ENCODE results near the gene GBP6. TPM values are rescaled to one million over a fixed set of nuclear protein-coding genes. Genes with fewer than 3 reads are reported as not detected.
"Not testable (repeated sequence)": the region's sequence is repeated elsewhere in the genome, so short reads cannot be mapped to it uniquely, and the experiment has no call there.

The GBP6 gene
- total and polyA plus RNA-seq, 4 donors, result 0.05 to 0.08 TPM; not detected in 2

GRCh38 chr1:89339039-89339438 is 24.8 kb upstream of the GBP6 start (continued):
- TF ChIP-seq JUND (IDR thresholded peaks at IDR 0.05), result no peak

GRCh38 chr1:89345479-89345878 is 18.4 kb upstream of the GBP6 start:
- H3K4me1 ChIP-seq (ENCODE audit: control insufficient read depth in 4 of 4, insufficient read depth in 4 of 4, low read length in 3 of 4); H3K9ac ChIP-seq (ENCODE audit: low read depth in 1 of 2, low read length in 2 of 2); DNase-seq (ENCODE audit: low spot score); H3K27me3 ChIP-seq (ENCODE audit: control insufficient read depth in 4 of 4, insufficient read depth in 4 of 4, low read length in 3 of 4); H3K4me3 ChIP-seq (ENCODE audit: low read depth in 1 of 3, low read length in 3 of 3); H3K9me3 ChIP-seq (ENCODE audit: control insufficient read depth in 4 of 4, low read length in 3 of 4); H3K27ac ChIP-seq (ENCODE audit: low read depth in 1 of 2, low read length in 2 of 2); H3K36me3 ChIP-seq (ENCODE audit: control insufficient read depth in 4 of 4, insufficient read depth in 3 of 4, low read depth in 1 of 4, low read length in 3 of 4): not testable (repeated sequence)

- DNase-seq (ENCODE audit: low spot score), result no peak
- Histone ChIP-seq H3K9ac (ENCODE audit: low read depth in 1 of 2, low read length in 2 of 2) (no peak overlapping the region), H3K36me3 (ENCODE audit: control insufficient read depth in 4 of 4, insufficient read depth in 3 of 4, low read depth in 1 of 4, low read length in 3 of 4) (no peaks in the 10 kb centered on the region), H3K4me3 (ENCODE audit: low read depth in 1 of 3, low read length in 3 of 3) (no peak overlapping the region), H3K9me3 (ENCODE audit: control insufficient read depth in 4 of 4, low read length in 3 of 4) (no peaks in the 10 kb centered on the region), H3K27ac (ENCODE audit: low read depth in 1 of 2, low read length in 2 of 2) (no peak overlapping the region), H3K27me3 (ENCODE audit: control insufficient read depth in 4 of 4, insufficient read depth in 4 of 4, low read length in 3 of 4) (no peaks in the 10 kb centered on the region), H3K4me1 (ENCODE audit: control insufficient read depth in 4 of 4, insufficient read depth in 4 of 4, low read length in 3 of 4) (no peaks in the 10 kb centered on the region)
- WGBS, result 75% methylated on average over 2 of the region's 2 CpGs
- no peak for TF ChIP-seq SP1 (IDR thresholded peaks at IDR 0.05)
Observed at GRCh38 chr1:89347296-89347695, 16.6 kb upstream of the GBP6 start.

DNA sequence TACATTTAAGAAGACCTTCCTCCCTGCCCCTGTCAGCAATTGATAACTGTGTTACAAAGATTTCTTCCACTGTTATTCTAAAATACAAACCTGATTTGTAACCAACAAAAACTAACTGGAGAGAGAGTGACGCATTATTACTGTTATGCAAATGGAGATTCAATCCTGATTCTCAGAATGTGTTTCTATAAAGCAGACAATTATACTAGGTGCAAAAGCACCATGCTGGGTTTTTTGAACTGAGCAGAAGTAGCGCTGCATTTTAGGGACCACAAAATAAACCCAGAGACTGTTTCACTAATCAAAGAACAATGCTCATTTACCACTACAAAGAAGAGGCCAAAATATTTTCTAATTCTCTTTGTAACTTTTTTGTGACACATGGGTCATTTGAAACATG is 13.6 kb upstream of the GBP6 start:
- no peak overlapping the region for H3K9ac ChIP-seq (ENCODE audit: low read depth in 1 of 2, low read length in 2 of 2)
- H3K36me3 ChIP-seq (ENCODE audit: control insufficient read depth in 4 of 4, insufficient read depth in 3 of 4, low read depth in 1 of 4, low read length in 3 of 4), result no peaks in the 10 kb centered on the region
- DNase-seq (ENCODE audit: low spot score), result no peak
- no peak overlapping the region for H3K4me3 ChIP-seq (ENCODE audit: low read depth in 1 of 3, low read length in 3 of 3)
- TF ChIP-seq, protein P1, sequence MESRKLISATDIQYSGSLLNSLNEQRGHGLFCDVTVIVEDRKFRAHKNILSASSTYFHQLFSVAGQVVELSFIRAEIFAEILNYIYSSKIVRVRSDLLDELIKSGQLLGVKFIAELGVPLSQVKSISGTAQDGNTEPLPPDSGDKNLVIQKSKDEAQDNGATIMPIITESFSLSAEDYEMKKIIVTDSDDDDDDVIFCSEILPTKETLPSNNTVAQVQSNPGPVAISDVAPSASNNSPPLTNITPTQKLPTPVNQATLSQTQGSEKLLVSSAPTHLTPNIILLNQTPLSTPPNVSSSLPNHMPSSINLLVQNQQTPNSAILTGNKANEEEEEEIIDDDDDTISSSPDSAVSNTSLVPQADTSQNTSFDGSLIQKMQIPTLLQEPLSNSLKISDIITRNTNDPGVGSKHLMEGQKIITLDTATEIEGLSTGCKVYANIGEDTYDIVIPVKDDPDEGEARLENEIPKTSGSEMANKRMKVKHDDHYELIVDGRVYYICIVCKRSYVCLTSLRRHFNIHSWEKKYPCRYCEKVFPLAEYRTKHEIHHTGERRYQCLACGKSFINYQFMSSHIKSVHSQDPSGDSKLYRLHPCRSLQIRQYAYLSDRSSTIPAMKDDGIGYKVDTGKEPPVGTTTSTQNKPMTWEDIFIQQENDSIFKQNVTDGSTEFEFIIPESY (IDR thresholded peaks at IDR 0.05), result no peak
- TF ChIP-seq HNF4G (IDR thresholded peaks at IDR 0.05) (no peak), CTCF (IDR thresholded peaks at IDR 0.05; ENCODE audit: low read depth, low read length, missing input control) (no peak), YY1 (IDR thresholded peaks at IDR 0.05) (no peak), SP1 (IDR thresholded peaks at IDR 0.05) (no peak), GABPA (IDR thresholded peaks at IDR 0.05 in 1 of 2, conservative IDR thresholded peaks at IDR 0.05 in 1 of 2) (no peak), TAF1 (conservative IDR thresholded peaks at IDR 0.05) (no peak), NR2F2 (IDR thresholded peaks at IDR 0.05) (no peak), REST (IDR thresholded peaks at IDR 0.05) (no peak), HNF4A (conservative IDR thresholded peaks at IDR 0.05) (no peak), RXRA (IDR thresholded peaks at IDR 0.05) (no peak), FOXA2 (IDR thresholded peaks at IDR 0.05) (no peak)
- TF ChIP-seq, protein P2, sequence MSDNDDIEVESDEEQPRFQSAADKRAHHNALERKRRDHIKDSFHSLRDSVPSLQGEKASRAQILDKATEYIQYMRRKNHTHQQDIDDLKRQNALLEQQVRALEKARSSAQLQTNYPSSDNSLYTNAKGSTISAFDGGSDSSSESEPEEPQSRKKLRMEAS (IDR thresholded peaks at IDR 0.05), result no peak
- TF ChIP-seq, protein P3, sequence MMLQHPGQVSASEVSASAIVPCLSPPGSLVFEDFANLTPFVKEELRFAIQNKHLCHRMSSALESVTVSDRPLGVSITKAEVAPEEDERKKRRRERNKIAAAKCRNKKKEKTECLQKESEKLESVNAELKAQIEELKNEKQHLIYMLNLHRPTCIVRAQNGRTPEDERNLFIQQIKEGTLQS (IDR thresholded peaks at IDR 0.05), result no peak
- no peaks in the 10 kb centered on the region for H3K4me1 ChIP-seq (ENCODE audit: control insufficient read depth in 4 of 4, insufficient read depth in 4 of 4, low read length in 3 of 4)
- WGBS, result 95% methylated on average over 2 of the region's 2 CpGs
- H3K27me3 ChIP-seq (ENCODE audit: control insufficient read depth in 4 of 4, insufficient read depth in 4 of 4, low read length in 3 of 4), result no peaks in the 10 kb centered on the region
- H3K27ac ChIP-seq (ENCODE audit: low read depth in 1 of 2, low read length in 2 of 2), result no peak overlapping the region
- no peaks in the 10 kb centered on the region for H3K9me3 ChIP-seq (ENCODE audit: control insufficient read depth in 4 of 4, low read length in 3 of 4)

All from liver (tissue), 9 donors.